Karpas-422 (cell line): Measurements from ENCODE around the gene FRAS1. TPM values are rescaled to one million over a fixed set of nuclear protein-coding genes. Genes with fewer than 3 reads are reported as not detected.

Experiments used
- DNase-seq: peaks from one replicate; pipeline ENCODE4 v3.0.0-alpha.2; 2015
- H2AFZ ChIP-seq: fragments of 200-600 bp; sonication (generic); 2 replicates; pipeline ENCODE4 v1.6.1; 2014; ENCODE audit warnings: antibody characterized with exemption, low read length, mixed read lengths
- H3K27ac ChIP-seq: fragments of 200-600 bp; sonication (generic); 2 replicates; pipeline ENCODE4 v1.5.1; 2014; ENCODE audit warnings: mild to moderate bottlenecking, low read length, moderate library complexity
- H3K27me3 ChIP-seq: fragments of 200-600 bp; sonication (generic); 2 replicates; pipeline ENCODE4 v1.6.1; 2014; ENCODE audit warnings: low read length, mixed read lengths
- H3K36me3 ChIP-seq: fragments of 200-600 bp; sonication (generic); 2 replicates; pipeline ENCODE4 v1.6.1; 2014; ENCODE audit warnings: low read length, mixed read lengths; ENCODE audit not compliant: insufficient read depth
- H3K4me1 ChIP-seq: fragments of 200-600 bp; sonication (generic); 2 replicates; pipeline ENCODE4 v1.6.1; 2014; ENCODE audit warnings: mild to moderate bottlenecking, low read length, mixed read lengths
- H3K4me2 ChIP-seq: fragments of 200-600 bp; sonication (generic); 2 replicates; pipeline ENCODE4 v1.6.1; 2014; ENCODE audit warnings: low read length, low read depth, mild to moderate bottlenecking; ENCODE audit not compliant: poor library complexity, severe bottlenecking
- H3K4me3 ChIP-seq: fragments of 200-600 bp; sonication (generic); 2 replicates; pipeline ENCODE4 v1.5.1; 2014; ENCODE audit warnings: mild to moderate bottlenecking, antibody characterized with exemption, low read length, mixed read lengths
- H3K79me2 ChIP-seq: fragments of 200-600 bp; sonication (generic); 2 replicates; pipeline ENCODE4 v1.6.1; 2014; ENCODE audit warnings: mild to moderate bottlenecking, low read length, mixed read lengths
- H3K9ac ChIP-seq: fragments of 200-600 bp; sonication (generic); 2 replicates; pipeline ENCODE4 v1.6.0; 2014; ENCODE audit warnings: low read length
- H3K9me2 ChIP-seq: fragments of 200-600 bp; sonication (generic), shearing (Covaris generic); replicated peaks from 2 replicates; pipeline ENCODE4 v1.6.0; 2014; ENCODE audit warnings: mild to moderate bottlenecking, low read length, moderate library complexity; ENCODE audit not compliant: insufficient read depth
- H3K9me3 ChIP-seq: fragments of 300-700, 200-600 bp; sonication (generic); 2 replicates; pipeline ENCODE4 v1.6.1; 2014; ENCODE audit warnings: low read length, mixed read lengths
- H4K20me1 ChIP-seq: fragments of 200-600 bp; sonication (generic); 2 replicates; pipeline ENCODE4 v1.6.1; 2014; ENCODE audit warnings: mild to moderate bottlenecking, antibody characterized with exemption, low read length, low read depth; ENCODE audit not compliant: insufficient read depth
- total RNA-seq: library from RNA; depleted of rRNA; stranded (reverse); fragments of >200 nt; shearing (Covaris generic); gene quantifications from 2 replicates; pipeline ENCODE4 v1.2.3, GENCODE V29; 2014; ENCODE audit warnings: low replicate concordance

FRAS1 gene
- total RNA-seq, 1 experiment from 2014 or later = not detected

DNA sequence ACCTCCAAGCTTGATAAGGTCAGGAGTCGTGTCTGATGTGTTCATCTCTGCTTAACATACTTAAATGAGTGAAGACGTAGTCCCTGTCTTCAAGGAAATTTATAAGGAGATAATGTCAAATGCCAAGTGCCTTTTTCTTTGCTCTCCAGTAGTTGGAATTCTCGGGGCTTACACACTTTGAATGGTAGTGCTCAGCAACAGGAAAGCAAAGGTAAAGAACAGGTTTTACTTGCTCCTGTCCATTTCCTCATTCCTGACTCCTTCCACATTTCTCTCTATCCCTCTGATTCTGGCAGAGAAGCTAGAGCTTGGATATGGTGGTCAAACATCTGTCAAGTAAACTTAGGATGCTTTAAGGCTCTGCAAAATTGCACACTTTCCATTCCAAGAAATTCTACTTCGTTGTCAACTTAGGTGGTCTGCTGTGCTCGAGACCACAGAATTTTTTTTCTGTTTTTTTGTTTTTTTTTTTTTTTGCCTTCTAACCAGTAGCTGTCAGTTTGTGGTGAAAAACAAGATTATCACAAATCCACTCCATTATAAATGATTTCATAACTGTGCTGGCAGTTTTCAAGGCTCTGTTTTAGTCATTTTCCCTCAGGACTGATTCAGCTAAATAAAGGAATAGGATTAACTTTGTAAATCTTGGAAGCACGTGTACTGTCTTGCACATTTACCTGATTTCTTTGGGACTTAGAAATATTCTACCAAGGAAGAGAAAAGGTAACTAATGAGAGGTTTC lies 313.7 kb downstream of the FRAS1 start:
- no peaks in the 10 kb centered on the region for H4K20me1 ChIP-seq
- H3K27ac ChIP-seq = no peak overlapping the region
- H3K79me2 ChIP-seq = no peaks in the 10 kb centered on the region
- H3K27me3 ChIP-seq = no peaks in the 10 kb centered on the region
- H2AFZ ChIP-seq = no peak overlapping the region
- H3K9ac ChIP-seq = no peak overlapping the region
- H3K4me1 ChIP-seq = no peaks in the 10 kb centered on the region
- no peaks in the 10 kb centered on the region for H3K36me3 ChIP-seq
- no peak for DNase-seq
- no peaks in the 10 kb centered on the region for H3K9me2 ChIP-seq
- H3K9me3 ChIP-seq = no peaks in the 10 kb centered on the region
- H3K4me3 ChIP-seq = no peak overlapping the region
- no peak overlapping the region for H3K4me2 ChIP-seq

DNA sequence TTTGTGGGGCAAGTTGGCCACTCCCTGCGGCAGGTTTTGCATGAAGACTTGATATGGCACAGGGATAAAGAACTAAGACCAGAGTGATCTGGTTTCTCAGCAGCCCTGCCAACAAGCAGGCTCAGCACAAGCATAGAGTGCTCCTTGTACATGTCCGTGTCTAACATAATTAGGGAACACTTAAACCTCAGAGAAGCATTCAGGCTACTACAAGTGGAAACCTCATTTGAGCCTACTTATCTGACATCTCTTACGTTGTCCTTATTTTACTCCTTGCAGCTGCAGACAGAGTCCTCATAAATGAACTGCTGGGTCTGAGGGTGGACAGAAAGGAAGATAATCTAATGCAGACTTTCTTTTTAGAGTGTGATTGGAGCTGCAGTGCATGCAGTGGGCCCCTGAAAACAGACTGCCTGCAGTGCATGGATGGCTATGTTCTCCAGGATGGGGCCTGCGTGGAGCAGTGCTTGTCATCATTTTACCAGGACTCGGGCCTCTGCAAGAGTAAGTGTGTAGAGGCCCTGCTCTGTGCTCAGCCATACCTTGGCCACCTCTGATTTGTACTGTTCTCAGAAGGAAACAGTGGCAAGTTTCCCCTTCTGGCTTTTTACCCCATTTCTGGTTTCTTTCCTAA lies 315.3 kb downstream of the FRAS1 start:
- Histone ChIP-seq H2AFZ (no peak overlapping the region), H3K36me3 (no peaks in the 10 kb centered on the region), H3K27me3 (no peaks in the 10 kb centered on the region), H3K4me1 (no peaks in the 10 kb centered on the region), H4K20me1 (no peaks in the 10 kb centered on the region), H3K27ac (no peak overlapping the region), H3K9me3 (no peaks in the 10 kb centered on the region), H3K4me2 (no peak overlapping the region), H3K9me2 (no peaks in the 10 kb centered on the region), H3K79me2 (no peaks in the 10 kb centered on the region), H3K4me3 (no peak overlapping the region), H3K9ac (no peak overlapping the region)
- DNase-seq = no peak

DNA sequence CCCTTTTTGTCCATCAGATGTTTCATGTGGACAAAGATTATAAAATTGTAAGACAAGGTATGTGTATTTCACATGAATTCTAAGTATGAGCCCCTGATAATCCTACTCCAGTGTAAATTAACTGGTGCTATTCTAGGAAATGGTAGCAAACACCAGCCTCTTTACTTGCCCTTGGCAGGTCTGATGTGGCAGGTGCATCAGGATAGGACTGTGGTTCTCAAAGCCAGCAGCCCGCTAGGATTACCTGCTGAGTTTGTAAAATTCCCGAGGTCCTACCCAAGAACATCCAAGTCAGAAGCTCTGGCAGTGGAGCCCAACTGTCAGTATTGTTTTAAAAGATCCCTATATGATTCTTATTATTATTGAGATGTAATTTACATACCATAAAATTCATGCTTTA lies 320.4 kb downstream of the FRAS1 start:
- Histone ChIP-seq H2AFZ (no peak overlapping the region), H3K9ac (no peak overlapping the region), H3K4me1 (no peaks in the 10 kb centered on the region), H3K27ac (no peak overlapping the region), H3K36me3 (no peaks in the 10 kb centered on the region), H3K4me2 (no peak overlapping the region), H3K9me2 (no peaks in the 10 kb centered on the region), H3K9me3 (no peaks in the 10 kb centered on the region), H3K79me2 (no peaks in the 10 kb centered on the region), H3K27me3 (no peaks in the 10 kb centered on the region), H3K4me3 (no peak overlapping the region), H4K20me1 (no peaks in the 10 kb centered on the region)
- DNase-seq = no peak

DNA sequence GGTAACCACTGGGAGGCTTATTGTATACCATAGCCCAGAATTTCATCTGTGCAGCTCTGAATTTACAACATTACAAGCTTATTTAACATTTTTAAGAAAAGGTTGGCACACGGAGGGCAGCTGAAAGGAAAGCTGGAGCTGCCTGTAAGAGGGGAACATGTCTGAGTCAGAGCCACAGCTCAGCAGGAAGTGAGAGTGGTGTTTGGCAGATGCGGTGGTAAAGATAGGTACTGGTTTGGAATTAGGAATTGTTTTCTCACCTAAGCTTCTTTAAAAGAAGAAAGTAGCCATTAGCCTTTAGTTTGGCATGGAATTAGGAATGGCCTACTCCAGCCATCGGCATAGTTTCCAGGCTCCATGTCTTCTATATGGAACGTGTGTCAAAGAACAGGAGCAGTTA lies 321.9 kb downstream of the FRAS1 start:
- no peaks in the 10 kb centered on the region for H3K9me3 ChIP-seq
- no peaks in the 10 kb centered on the region for H3K27me3 ChIP-seq
- H2AFZ ChIP-seq = no peak overlapping the region
- H4K20me1 ChIP-seq = no peaks in the 10 kb centered on the region
- H3K36me3 ChIP-seq = no peaks in the 10 kb centered on the region
- no peaks in the 10 kb centered on the region for H3K4me1 ChIP-seq
- H3K4me2 ChIP-seq = no peak overlapping the region
- H3K9ac ChIP-seq = no peak overlapping the region
- H3K9me2 ChIP-seq = no peaks in the 10 kb centered on the region
- no peak overlapping the region for H3K27ac ChIP-seq
- no peak overlapping the region for H3K4me3 ChIP-seq
- no peak for DNase-seq
- no peaks in the 10 kb centered on the region for H3K79me2 ChIP-seq

DNA sequence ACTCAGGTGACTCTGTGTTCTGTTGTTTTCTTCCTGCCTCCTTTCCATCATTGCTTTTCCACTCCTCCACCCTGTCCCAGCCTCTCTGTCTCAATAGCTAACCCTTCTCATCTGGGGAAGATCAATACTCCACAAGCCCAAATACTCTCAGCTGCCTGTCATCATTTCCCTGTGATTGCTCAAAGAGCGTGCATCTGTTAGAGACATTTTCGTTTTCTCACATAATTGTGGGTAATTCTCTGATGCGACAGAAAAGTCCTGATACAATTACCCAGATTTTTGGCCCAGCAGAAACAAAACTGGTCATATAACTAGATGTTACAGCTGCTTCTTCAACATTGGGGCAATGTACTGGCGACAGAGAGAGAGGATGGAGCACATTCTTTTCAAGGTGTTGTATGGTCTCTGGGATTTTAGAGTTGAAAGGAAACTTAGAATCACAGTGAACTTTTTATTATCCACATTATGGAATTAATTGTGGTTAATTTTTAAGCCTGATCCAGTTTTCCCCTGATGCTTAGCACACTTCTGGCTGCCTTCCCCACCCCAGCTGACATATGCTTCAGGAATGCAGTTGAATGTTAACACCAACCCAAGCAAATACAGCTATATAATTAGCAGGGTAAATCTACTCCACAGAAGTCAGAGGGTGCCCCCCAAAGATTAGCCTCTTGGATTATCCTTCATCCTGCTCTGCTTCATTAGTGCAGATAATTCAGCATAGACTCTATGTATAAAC lies 323.0 kb downstream of the FRAS1 start:
- H3K79me2 ChIP-seq = no peaks in the 10 kb centered on the region
- no peaks in the 10 kb centered on the region for H4K20me1 ChIP-seq
- H2AFZ ChIP-seq = no peak overlapping the region
- H3K9me3 ChIP-seq = no peaks in the 10 kb centered on the region
- H3K9ac ChIP-seq = no peak overlapping the region
- H3K27me3 ChIP-seq = no peaks in the 10 kb centered on the region
- H3K4me1 ChIP-seq = no peaks in the 10 kb centered on the region
- no peak overlapping the region for H3K4me2 ChIP-seq
- DNase-seq = no peak
- no peaks in the 10 kb centered on the region for H3K36me3 ChIP-seq
- no peaks in the 10 kb centered on the region for H3K9me2 ChIP-seq
- H3K4me3 ChIP-seq = no peak overlapping the region
- H3K27ac ChIP-seq = no peak overlapping the region

GRCh38 chr4:78386679-78387078 lies 329.6 kb downstream of the FRAS1 start:
- no peaks in the 10 kb centered on the region for H3K4me1 ChIP-seq
- no peak overlapping the region for H3K9ac ChIP-seq
- no peaks in the 10 kb centered on the region for H3K36me3 ChIP-seq
- H2AFZ ChIP-seq = no peak overlapping the region
- H3K9me3 ChIP-seq = no peaks in the 10 kb centered on the region
- H3K9me2 ChIP-seq = no peaks in the 10 kb centered on the region
- no peak for DNase-seq
- H3K27me3 ChIP-seq = no peaks in the 10 kb centered on the region
- no peaks in the 10 kb centered on the region for H4K20me1 ChIP-seq
- H3K4me2 ChIP-seq = no peak overlapping the region
- H3K4me3 ChIP-seq = no peak overlapping the region
- H3K27ac ChIP-seq = no peak overlapping the region
- no peaks in the 10 kb centered on the region for H3K79me2 ChIP-seq

- Histone ChIP-seq H3K9ac (no peak overlapping the region), H2AFZ (no peak overlapping the region), H3K9me3 (no peaks in the 10 kb centered on the region)
Observed at GRCh38 chr4:78395642-78396041, 338.5 kb downstream of the FRAS1 start.

DNA sequence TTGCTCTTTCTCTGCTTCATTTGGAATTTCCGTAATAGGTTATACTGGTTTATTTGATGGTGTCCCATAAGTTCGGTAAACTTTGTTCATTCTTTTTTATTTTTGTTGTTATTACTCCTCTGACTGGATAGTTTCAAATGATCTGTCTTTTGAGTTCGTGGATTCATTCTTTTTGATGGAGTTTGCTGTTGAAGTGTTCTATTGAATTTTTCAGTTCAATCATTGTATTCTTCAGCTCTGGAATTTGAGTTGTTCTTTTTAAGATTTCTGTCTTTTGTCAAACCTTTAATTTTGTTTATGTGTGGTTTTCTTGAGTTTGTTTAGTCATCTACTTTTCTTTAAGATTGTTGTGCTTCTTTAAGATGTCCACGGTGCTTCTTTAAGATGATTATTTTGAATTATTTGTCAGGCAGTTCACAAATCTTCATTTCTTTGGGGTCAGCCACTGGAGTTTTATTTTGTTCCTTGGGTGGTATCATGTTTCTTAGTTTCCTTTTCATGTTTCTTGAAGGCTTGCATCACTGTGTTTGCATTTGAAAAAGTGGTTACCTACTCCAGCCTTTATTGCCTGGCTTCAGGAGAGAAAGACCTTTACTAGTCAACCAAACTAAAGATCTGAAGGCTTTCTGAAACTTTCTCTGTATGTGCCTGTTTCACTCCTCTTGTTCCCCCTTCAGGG lies 339.6 kb downstream of the FRAS1 start:
- Histone ChIP-seq H3K27me3 (no peaks in the 10 kb centered on the region), H3K9me2 (no peaks in the 10 kb centered on the region), H3K79me2 (no peaks in the 10 kb centered on the region), H3K9ac (no peak overlapping the region), H4K20me1 (no peaks in the 10 kb centered on the region), H3K4me1 (no peaks in the 10 kb centered on the region), H3K4me2 (no peak overlapping the region), H3K27ac (no peak overlapping the region), H3K9me3 (no peaks in the 10 kb centered on the region), H2AFZ (no peak overlapping the region), H3K36me3 (no peaks in the 10 kb centered on the region), H3K4me3 (no peak overlapping the region)
- no peak for DNase-seq

More at GRCh38 chr4:78395642-78396041, 338.5 kb downstream of the FRAS1 start:
- H3K79me2 ChIP-seq = no peaks in the 10 kb centered on the region
- H3K9me2 ChIP-seq = no peaks in the 10 kb centered on the region
- H3K27me3 ChIP-seq = no peaks in the 10 kb centered on the region
- no peaks in the 10 kb centered on the region for H3K36me3 ChIP-seq
- no peaks in the 10 kb centered on the region for H3K4me1 ChIP-seq
- H3K4me3 ChIP-seq = no peak overlapping the region
- no peak overlapping the region for H3K27ac ChIP-seq
- no peak for DNase-seq
- H3K4me2 ChIP-seq = no peak overlapping the region
- no peaks in the 10 kb centered on the region for H4K20me1 ChIP-seq
